CD8-positive, alpha-beta memory T cell (primary cell): ENCODE data around the gene CTIF. TPM values are rescaled to one million over a fixed set of nuclear protein-coding genes. Genes with fewer than 3 reads are reported as not detected.

Experiments
- CTCF ChIA-PET: fragments of 350-600 bp; sonication (Branson Sonifier 250); formaldehyde crosslinking; loops from one replicate; lab custom pipeline; 2021; ENCODE audit warnings: antibody characterized with exemption; lab: Charles Lee
- POLR2A ChIA-PET: fragments of 350-600 bp; sonication (Branson Sonifier 250); formaldehyde crosslinking; loops from one replicate; lab custom pipeline; 2021; ENCODE audit warnings: antibody characterized with exemption; lab: Charles Lee
- DNase-seq, 5 donors: peaks; one replicate each; pipeline versions ENCODE4 v3.0.0 to v3.0.0-alpha.2; 2020 to 2022; ENCODE audit warnings: mixed read lengths in 1 of 5
- H3K27ac ChIP-seq: one replicate; pipeline ENCODE4 v1.7.0; 2013; ENCODE audit warnings: low read depth, mild to moderate bottlenecking, low read length, moderate library complexity
- H3K27me3 ChIP-seq: 2 replicates; pipeline ENCODE4 v1.7.0; 2013; ENCODE audit warnings: low read length, mild to moderate bottlenecking; ENCODE audit not compliant: insufficient read depth, poor library complexity, severe bottlenecking
- H3K36me3 ChIP-seq: 2 replicates; pipeline ENCODE4 v1.7.0; 2013; ENCODE audit warnings: mild to moderate bottlenecking, low read length, moderate library complexity; ENCODE audit not compliant: insufficient read depth
- H3K4me1 ChIP-seq: 2 replicates; pipeline ENCODE4 v1.7.0; 2013; ENCODE audit warnings: mild to moderate bottlenecking, low read length, moderate library complexity; ENCODE audit not compliant: insufficient read depth
- H3K4me3 ChIP-seq: 2 replicates; pipeline ENCODE4 v1.7.0; 2013; ENCODE audit warnings: mild to moderate bottlenecking, low read length
- H3K9me3 ChIP-seq: 2 replicates; pipeline ENCODE4 v1.7.0; 2013; ENCODE audit warnings: mild to moderate bottlenecking, low read length
- H3K27ac Mint-ChIP-seq, 8 donors: one replicate each; pipeline ENCODE4 v1.8.0; 2020 to 2021; ENCODE audit warnings: mixed read lengths in 8 of 8, mild to moderate bottlenecking in 6 of 8, inconsistent platforms in 3 of 8, moderate library complexity in 3 of 8
- H3K27me3 Mint-ChIP-seq, 2 donors: one replicate each; pipeline ENCODE4 v1.8.0; 2020 to 2021; ENCODE audit warnings: mixed read lengths in 2 of 2, mild to moderate bottlenecking in 1 of 2, moderate library complexity in 1 of 2
- H3K36me3 Mint-ChIP-seq, 3 donors: one replicate each; pipeline ENCODE4 v1.8.0; 2020 to 2021; ENCODE audit warnings: mixed read lengths in 3 of 3, inconsistent platforms in 1 of 3, mild to moderate bottlenecking in 1 of 3
- H3K4me1 Mint-ChIP-seq, 3 donors: one replicate each; pipeline ENCODE4 v1.8.0; 2020 to 2021; ENCODE audit warnings: mixed read lengths in 3 of 3, inconsistent platforms in 1 of 3, mild to moderate bottlenecking in 1 of 3
- H3K4me3 Mint-ChIP-seq, 7 donors: one replicate each; pipeline ENCODE4 v1.8.0; 2020 to 2021; ENCODE audit warnings: mixed read lengths in 7 of 7, mild to moderate bottlenecking in 6 of 7, moderate library complexity in 4 of 7, inconsistent platforms in 2 of 7
- H3K9me3 Mint-ChIP-seq, 5 donors: one replicate each; pipeline ENCODE4 v1.8.0; 2020 to 2022; ENCODE audit warnings: mixed read lengths in 5 of 5, mild to moderate bottlenecking in 3 of 5, moderate library complexity in 2 of 5, inconsistent platforms in 1 of 5
- polyA plus RNA-seq: library from polyadenylated mRNA; unstranded; fragments of 300-500 nt; fragmentation: Illumina TruSeq; gene quantifications from one replicate; pipeline ENCODE4 v1.2.3, GENCODE V29; 2021
- total RNA-seq, 2 experiments: library from RNA; stranded (reverse); gene quantifications; one replicate each; pipeline ENCODE4 v1.2.3, GENCODE V29; 2021

CTIF gene
- total and polyA plus RNA-seq, 3 experiments from 2014 or later, result 0.89 to 4.8 (median 4.2) TPM

- CTCF ChIA-PET, result no interaction called here
- H3K9me3 Mint-ChIP-seq, result no peaks in the 10 kb centered on the region
- Histone ChIP-seq H3K27me3 (no peaks in the 10 kb centered on the region), H3K4me1 (no peaks in the 10 kb centered on the region), H3K36me3 (no peaks in the 10 kb centered on the region), H3K9me3 (no peaks in the 10 kb centered on the region), H3K27ac (no peak overlapping the region), H3K4me3 (no peak overlapping the region)
- no peak overlapping the region for H3K4me3 Mint-ChIP-seq
- no peaks in the 10 kb centered on the region for H3K4me1 Mint-ChIP-seq
- H3K27ac Mint-ChIP-seq, result no peak overlapping the region
- no peak for DNase-seq
- POLR2A ChIA-PET, result no interaction called here
- H3K36me3 Mint-ChIP-seq, result no peaks in the 10 kb centered on the region
- H3K27me3 Mint-ChIP-seq, result peaks cover 3 to 15% of the 10 kb centered on the region in 2 donors
Measured at GRCh38 chr18:48658721-48659120, 119.9 kb downstream of the CTIF start.

DNA sequence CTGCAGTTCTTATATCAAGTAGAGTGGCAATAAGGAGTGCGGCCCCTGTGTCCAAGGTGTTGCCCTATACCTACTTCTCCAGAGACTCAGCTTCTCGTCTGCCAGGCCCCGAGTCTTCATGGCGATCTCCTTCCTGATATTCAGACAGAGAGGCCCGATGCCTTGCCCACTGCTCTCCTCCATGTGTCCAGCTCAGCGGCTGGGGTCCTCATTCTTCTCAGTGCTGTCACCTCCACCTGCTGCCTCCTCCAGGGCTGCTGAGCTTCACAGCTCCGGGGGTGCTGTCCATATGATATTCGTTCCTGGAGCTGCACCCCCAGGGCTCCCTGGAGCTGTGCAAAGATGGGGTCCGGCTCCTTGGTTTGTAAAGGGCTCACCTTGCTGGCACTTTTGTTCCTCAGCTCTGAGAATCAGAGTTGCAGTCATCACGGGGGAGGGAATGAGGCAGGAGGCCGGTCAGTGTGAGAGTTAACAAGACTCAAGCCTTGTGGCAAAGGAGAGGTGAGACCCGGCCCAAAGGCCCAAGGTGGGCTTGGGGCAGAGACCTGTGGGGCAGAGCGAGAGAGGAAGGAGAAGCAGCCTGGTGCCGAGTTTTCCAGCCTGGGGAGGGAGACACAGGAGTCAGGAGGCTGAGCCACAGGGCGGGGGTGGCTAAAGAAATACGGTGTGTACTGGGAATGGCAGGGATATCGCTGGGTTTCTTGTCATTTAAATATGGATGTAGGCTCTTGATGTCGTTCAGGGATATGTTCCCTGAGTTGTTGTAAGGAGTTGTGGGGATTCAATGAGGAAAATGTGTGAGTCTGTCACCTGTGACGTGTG is 120.6 kb downstream of the CTIF start:
- POLR2A ChIA-PET, result no interaction called here
- H3K4me1 Mint-ChIP-seq, result no peaks in the 10 kb centered on the region
- no peaks in the 10 kb centered on the region for H3K36me3 ChIP-seq

GRCh38 chr18:48660346-48661228 is 121.8 kb downstream of the CTIF start:
- Mint-ChIP-seq H3K36me3 (peaks cover 0 to 4% (median 0%) of the 10 kb centered on the region in 3 donors), H3K4me3 (no peak overlapping the region), H3K9me3 (peaks cover 0 to 3% (median 0%) of the 10 kb centered on the region in 5 donors), H3K27ac (no peak overlapping the region), H3K4me1 (no peaks in the 10 kb centered on the region), H3K27me3 (peaks cover 6 to 15% of the 10 kb centered on the region in 2 donors)
- no peak overlapping the region for H3K4me3 ChIP-seq
- no peaks in the 10 kb centered on the region for H3K36me3 ChIP-seq
- H3K9me3 ChIP-seq, result no peaks in the 10 kb centered on the region
- H3K4me1 ChIP-seq, result no peaks in the 10 kb centered on the region
- no peaks in the 10 kb centered on the region for H3K27me3 ChIP-seq
- POLR2A ChIA-PET, result no interaction called here
- no peak overlapping the region for H3K27ac ChIP-seq
- CTCF ChIA-PET, result no interaction called here
- DNase-seq, result no peak

More for the DNA sequence above, 120.6 kb downstream of the CTIF start:
- Mint-ChIP-seq H3K27me3 (peaks cover 3 to 15% of the 10 kb centered on the region in 2 donors), H3K36me3 (no peaks in the 10 kb centered on the region), H3K27ac (no peak overlapping the region), H3K4me3 (no peak overlapping the region), H3K9me3 (no peaks in the 10 kb centered on the region)
- Histone ChIP-seq H3K4me3 (no peak overlapping the region), H3K27me3 (no peaks in the 10 kb centered on the region), H3K27ac (no peak overlapping the region), H3K4me1 (no peaks in the 10 kb centered on the region), H3K9me3 (no peaks in the 10 kb centered on the region)
- no peak for DNase-seq
- CTCF ChIA-PET, result no interaction called here

- Mint-ChIP-seq H3K4me1 (no peaks in the 10 kb centered on the region), H3K27ac (peak overlapping the region in 1 of 8 donors; percentile 19), H3K4me3 (no peak overlapping the region), H3K36me3 (peaks cover 0 to 11% (median 2%) of the 10 kb centered on the region in 3 donors), H3K27me3 (peaks cover 6 to 15% of the 10 kb centered on the region in 2 donors), H3K9me3 (peaks cover 0 to 6% (median 3%) of the 10 kb centered on the region in 5 donors)
- H3K36me3 ChIP-seq, result no peaks in the 10 kb centered on the region
- no peak overlapping the region for H3K27ac ChIP-seq
- H3K27me3 ChIP-seq, result no peaks in the 10 kb centered on the region
- POLR2A ChIA-PET, result no interaction called here
- no peaks in the 10 kb centered on the region for H3K4me1 ChIP-seq
- no peak for DNase-seq
- H3K4me3 ChIP-seq, result no peak overlapping the region
- no peaks in the 10 kb centered on the region for H3K9me3 ChIP-seq
- CTCF ChIA-PET, result interaction anchor here (1.0 kb wide), 1 partner anchor 8 kb away, joined by 3 read pairs; no protein-coding TSS in a partner anchor
Measured at GRCh38 chr18:48661421-48661820, 122.6 kb downstream of the CTIF start.

DNA sequence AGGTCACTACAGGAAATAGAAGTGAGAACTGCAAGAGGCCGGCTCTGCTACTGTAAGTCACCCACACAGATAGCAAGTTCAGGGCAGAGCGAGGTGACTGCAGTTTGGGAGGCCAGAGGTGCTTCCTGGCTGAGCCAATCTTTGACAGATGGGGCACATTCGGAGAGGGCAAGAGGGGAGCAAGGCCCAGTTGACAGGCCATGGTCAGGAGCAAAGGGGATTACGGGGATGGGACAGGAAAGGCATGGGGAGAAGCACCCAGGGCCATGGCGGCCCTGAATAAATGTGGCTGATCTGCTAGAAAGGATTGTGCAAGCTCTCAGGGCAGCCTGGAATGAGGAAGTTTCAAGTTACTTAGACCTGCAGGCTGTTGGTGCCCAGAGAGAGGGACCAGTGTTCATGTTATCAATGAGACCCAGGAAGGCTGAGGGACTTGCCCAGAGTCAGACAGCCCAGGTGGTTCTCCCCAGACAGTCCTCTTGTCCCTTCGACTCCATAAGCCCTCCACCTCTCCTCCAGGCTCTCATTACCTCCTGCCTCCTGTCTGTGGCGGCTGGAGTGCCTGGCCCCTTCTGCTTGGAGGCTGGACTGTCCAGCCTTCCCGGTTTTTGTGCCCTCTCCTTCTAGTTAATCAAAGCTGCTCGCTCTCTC is 123.3 kb downstream of the CTIF start:
- no peak for DNase-seq
- H3K9me3 Mint-ChIP-seq, result peaks cover 0 to 6% (median 3%) of the 10 kb centered on the region in 5 donors
- ChIA-PET POLR2A (no interaction called here), CTCF (interaction anchor here (1.0 kb wide), 1 partner anchor 9 kb away, joined by 3 read pairs; no protein-coding TSS in a partner anchor)
- Histone ChIP-seq H3K4me3 (no peak overlapping the region), H3K27me3 (no peaks in the 10 kb centered on the region), H3K9me3 (no peaks in the 10 kb centered on the region), H3K36me3 (no peaks in the 10 kb centered on the region), H3K4me1 (no peaks in the 10 kb centered on the region), H3K27ac (no peak overlapping the region)
- peak overlapping the region in 1 of 8 donors; percentile 64 for H3K27ac Mint-ChIP-seq
- H3K27me3 Mint-ChIP-seq, result peaks cover 6 to 15% of the 10 kb centered on the region in 2 donors
- peaks cover 0 to 11% (median 2%) of the 10 kb centered on the region in 3 donors for H3K36me3 Mint-ChIP-seq
- H3K4me1 Mint-ChIP-seq, result no peaks in the 10 kb centered on the region
- H3K4me3 Mint-ChIP-seq, result no peak overlapping the region

DNA sequence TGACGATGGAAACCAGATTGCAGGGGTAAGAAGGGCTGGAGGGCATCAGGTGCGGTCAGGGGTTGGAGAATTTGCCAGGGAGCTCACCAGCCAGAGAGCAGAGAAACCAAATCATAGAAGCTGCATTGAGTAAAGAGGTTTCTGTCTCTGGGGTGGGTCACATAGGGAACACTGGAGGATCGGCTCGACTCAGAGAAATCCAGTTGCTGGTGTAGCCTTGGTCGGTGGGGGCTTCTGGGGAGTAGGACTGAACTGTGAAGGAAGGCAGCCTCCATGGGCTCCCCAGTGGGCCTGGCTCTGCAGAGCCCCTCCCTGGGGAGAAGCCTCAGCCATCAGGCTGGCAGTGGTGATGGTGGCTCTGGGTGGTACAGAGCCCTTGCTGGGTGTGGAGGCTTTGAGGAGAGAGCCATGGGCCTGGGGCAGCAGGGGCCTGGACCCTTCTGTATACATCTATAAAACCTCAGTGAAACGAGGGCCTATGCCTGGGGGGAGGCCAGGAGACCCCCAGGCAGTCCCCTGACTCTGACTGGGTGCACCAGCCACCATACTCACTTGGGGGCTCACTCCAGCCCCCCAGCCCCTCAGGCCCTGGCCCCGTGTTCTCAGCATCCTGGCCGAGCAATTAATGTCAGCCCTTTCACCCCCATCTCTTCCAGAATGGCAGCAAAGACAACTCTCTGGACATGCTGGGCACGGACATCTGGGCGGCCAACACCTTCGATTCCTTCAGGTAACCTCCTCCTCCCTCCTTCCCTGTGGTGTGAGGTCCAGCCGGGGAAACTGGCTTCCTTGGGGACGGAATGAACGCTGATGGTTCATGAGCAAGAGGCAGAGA is 124.5 kb downstream of the CTIF start:
- H3K9me3 Mint-ChIP-seq, result peaks cover 0 to 6% (median 3%) of the 10 kb centered on the region in 5 donors
- ChIA-PET CTCF (no interaction called here), POLR2A (no interaction called here)
- H3K4me1 Mint-ChIP-seq, result no peaks in the 10 kb centered on the region
- Histone ChIP-seq H3K4me1 (no peaks in the 10 kb centered on the region), H3K27ac (no peak overlapping the region), H3K27me3 (no peaks in the 10 kb centered on the region), H3K9me3 (no peaks in the 10 kb centered on the region), H3K4me3 (no peak overlapping the region), H3K36me3 (no peaks in the 10 kb centered on the region)
- peaks cover 6 to 15% of the 10 kb centered on the region in 2 donors for H3K27me3 Mint-ChIP-seq
- H3K4me3 Mint-ChIP-seq, result no peak overlapping the region
- H3K36me3 Mint-ChIP-seq, result peaks cover 0 to 11% (median 2%) of the 10 kb centered on the region in 3 donors
- H3K27ac Mint-ChIP-seq, result peak overlapping the region in 1 of 8 donors; percentile 71
- no peak for DNase-seq
